ENCODE results near the gene SLC39A10.
"Not testable (repeated sequence)": the region's sequence is repeated elsewhere in the genome, so short reads cannot be mapped to it uniquely, and the experiment has no call there.

The SLC39A10 gene

GRCh38 chr2:195645413-195645812, 11.6 kb upstream of the SLC39A10 start:
- DNase-seq, result no peak

- no peak for DNase-seq
Measured at GRCh38 chr2:195646424-195646823, 10.6 kb upstream of the SLC39A10 start.

DNA sequence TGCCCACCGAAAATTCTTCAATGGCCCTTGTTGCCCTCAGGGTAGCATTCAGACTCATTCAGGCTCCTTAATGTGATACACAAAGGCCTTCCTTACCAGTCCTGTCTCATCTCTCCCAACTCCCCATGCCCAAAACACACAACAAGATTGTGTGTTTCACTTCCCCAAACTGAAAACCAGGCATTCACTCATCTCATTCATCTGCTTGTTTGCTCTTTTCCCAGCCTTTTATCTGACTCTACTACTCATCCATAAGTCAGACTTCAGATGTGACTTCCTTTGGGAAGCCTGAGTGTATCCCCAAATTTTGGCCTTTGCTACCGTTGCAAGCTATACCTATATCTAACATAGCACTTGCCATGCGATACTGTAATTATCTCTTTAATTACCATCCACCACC, 9.7 kb upstream of the SLC39A10 start:
- no peak for DNase-seq

GRCh38 chr2:195648370-195648769, 8.7 kb upstream of the SLC39A10 start:
- DNase-seq, result not testable (repeated sequence)

DNA sequence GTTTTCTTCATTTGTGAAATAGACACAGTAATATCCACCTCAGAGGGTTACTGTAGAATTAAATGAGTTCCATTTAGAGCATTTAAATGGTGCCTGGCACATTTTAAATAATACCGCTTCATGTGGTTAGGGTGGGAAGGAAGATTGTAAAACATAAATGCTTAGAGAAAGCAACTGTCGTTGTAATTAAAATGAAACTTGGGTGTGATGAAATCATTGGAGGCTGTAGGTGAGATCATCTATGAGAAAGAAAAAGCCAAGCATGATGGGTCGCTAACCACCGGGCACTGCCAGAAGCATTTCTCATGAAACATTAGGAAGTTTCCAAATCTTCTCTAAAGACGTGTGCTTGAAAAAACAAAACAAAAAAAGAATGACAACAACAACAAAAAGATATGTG, 8.2 kb upstream of the SLC39A10 start:
- no peak for DNase-seq

- DNase-seq, result no peak
Measured at GRCh38 chr2:195649629-195650190, 7.3 kb upstream of the SLC39A10 start.

DNA sequence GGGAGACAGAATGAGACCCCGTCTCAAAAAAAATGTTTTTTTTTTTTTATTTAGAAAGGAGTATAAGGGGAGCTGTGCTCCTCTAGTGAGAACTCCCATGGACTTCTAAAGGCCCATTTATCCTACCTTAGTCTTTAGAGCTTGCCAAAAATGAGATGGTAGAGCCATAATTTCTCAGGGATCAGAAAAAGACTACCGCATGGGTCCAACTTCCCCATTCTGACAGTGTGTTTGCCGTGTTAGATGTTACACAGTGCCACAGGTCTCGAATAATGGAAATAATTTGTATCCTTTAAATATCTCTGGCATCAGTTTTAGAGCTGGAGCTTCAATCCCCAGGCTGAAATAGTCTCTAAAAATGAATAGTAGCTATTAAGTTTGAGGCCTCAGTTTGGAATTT, 6.0 kb upstream of the SLC39A10 start:
- no peak for DNase-seq

GRCh38 chr2:195652911-195653310, 4.1 kb upstream of the SLC39A10 start:
- DNase-seq, result no peak

- DNase-seq, result no peak
Measured at GRCh38 chr2:195656161-195656858, 716 bp upstream of the SLC39A10 start.

DNA sequence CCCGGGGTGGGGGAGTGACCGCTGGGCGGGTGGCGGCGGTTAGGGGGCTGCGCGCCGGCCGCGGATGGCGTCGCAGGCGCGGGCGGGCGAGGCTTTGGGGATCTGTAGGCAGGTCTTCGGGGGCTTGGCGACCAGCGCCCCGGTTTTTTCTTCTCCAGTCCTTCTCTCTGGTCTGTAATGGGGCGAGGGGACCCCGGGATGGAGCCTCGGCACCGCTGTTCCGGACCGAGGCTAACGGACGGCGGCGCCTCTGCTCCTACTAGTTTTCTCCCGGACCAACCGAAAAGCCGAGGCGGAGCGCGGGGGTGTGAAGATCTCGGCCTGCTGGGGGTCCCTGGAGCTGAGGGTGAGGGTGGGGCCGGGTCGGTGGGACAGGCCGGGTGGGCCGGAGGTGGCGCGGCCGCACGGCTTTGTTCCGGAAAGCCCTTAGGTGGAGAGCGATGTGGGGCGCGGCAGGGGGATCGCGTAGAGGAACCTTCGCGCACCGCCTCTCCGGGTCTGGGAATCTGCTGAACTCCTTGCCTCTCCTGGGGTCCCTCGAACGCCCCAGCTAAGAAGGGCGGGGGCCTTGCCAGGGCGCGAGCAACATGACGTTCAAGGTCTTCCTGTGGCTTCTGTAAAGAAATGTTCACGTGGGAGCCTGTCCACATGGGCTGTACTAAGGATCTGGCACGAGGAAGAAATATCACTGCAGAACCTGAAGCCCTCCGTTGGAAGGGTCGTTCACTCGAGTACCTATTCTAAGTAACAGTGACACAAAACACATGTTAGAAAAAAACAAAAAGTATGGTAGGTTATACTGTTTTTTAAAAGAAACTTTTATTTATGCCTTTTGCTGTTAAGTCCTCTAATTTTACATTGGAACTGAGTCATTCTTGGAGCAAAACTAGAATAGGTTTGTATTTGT, 861 bp downstream of the SLC39A10 start:
- peak; percentile 42 to 68 for DNase-seq

- peak in 1 of 2 donors; percentile 30 for DNase-seq
Measured at GRCh38 chr2:195658541-195658890, 1.5 kb downstream of the SLC39A10 start.

DNA sequence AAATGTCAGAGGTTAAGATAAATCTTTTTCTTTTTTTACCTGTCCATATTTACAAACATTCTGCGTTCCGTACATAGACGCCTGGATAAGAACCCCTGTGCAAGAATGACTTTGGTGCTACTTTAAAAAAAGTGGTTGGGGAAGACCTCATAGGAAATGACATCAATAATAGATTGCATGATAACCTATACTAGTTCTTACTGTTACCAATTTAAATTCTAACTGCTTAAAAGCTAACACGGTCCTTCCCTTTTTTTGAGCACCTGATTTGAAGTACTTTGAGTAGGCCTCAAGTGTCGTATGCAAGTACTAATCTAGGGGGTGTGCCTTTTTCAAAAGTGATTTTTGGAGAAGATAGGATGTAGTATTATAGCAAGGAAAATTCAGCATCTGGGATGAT, 2.1 kb downstream of the SLC39A10 start:
- peak in 1 of 2 donors; percentile 35 for DNase-seq

- peak in 1 of 2 donors; percentile 77 for DNase-seq
Measured at GRCh38 chr2:195659982-195660890, 3.2 kb downstream of the SLC39A10 start.

- no peak for DNase-seq
Measured at GRCh38 chr2:195662138-195662537, 5.1 kb downstream of the SLC39A10 start.

- peak in 1 of 2 donors; percentile 26 for DNase-seq
Measured at GRCh38 chr2:195663007-195663406, 6.0 kb downstream of the SLC39A10 start.

DNA sequence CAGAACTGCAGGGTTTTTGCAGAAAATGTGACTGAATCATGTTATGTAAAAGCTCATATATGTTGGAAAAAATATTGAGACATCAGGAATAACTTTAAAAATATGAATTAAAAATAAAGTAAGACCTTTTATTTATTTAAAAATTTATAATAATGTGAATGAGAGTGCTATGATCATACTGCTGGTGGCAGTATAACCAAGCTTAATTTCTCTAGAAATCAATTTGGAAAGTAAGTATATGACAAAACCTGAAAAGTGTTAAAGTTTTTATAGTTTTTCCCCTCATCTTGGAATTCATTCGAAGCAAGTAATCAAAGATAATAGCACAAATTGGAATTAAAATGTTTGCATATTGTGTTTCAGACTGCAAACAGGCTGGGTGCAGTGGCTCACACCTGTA, 7.5 kb downstream of the SLC39A10 start:
- DNase-seq, result no peak

DNA sequence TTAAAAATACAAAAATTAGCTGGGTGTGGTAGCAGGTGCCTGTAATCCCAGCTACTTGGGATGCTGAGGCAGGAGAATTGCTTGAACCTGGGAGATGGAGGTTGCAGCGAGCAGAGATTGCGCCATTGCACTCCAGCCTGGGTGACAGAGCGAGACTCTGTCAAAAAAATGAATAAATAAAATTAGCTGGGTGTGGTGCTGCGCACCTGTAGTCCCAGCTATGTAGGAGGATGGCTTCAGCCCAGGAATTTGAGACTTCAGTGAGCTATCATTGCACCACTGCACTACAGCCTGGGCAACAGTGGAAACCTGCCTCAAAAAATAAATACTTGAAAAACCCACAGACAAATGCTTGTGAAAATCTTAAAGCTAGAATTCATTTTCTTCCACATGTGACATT, 8.1 kb downstream of the SLC39A10 start:
- DNase-seq, result not testable (repeated sequence)

- no peak for DNase-seq
Measured at GRCh38 chr2:195666113-195666712, 9.2 kb downstream of the SLC39A10 start.

GRCh38 chr2:195667974-195668373, 10.9 kb downstream of the SLC39A10 start:
- no peak for DNase-seq

- no peak for DNase-seq
Measured at GRCh38 chr2:195670191-195670590, 13.2 kb downstream of the SLC39A10 start.

GRCh38 chr2:195671563-195671962, 14.5 kb downstream of the SLC39A10 start:
- no peak for DNase-seq

GRCh38 chr2:195672674-195673073, 15.6 kb downstream of the SLC39A10 start:
- no peak for DNase-seq
